Suprapubic skin (tissue), 4 donors: ENCODE measurements around the gene LRIT2. TPM values are rescaled to one million over a fixed set of nuclear protein-coding genes. Genes with fewer than 3 reads are reported as not detected.
"Not testable (repeated sequence)": the region's sequence is repeated elsewhere in the genome, so short reads cannot be mapped to it uniquely, and the experiment has no call there.

Experiments
- DNase-seq, 2 donors: peaks; one replicate each; pipeline ENCODE4 v3.0.0-alpha.2; 2019; ENCODE audit warnings: low spot score in 2 of 2
- H3K27ac ChIP-seq: fragments of 200-600 bp; sonication (generic); one replicate; pipeline ENCODE4 v1.5.1; 2019
- H3K27me3 ChIP-seq: fragments of 200-600 bp; sonication (generic); one replicate; pipeline ENCODE4 v1.5.1; 2019
- H3K36me3 ChIP-seq: fragments of 200-600 bp; sonication (generic); one replicate; pipeline ENCODE4 v1.5.1; 2019
- H3K4me1 ChIP-seq: fragments of 200-600 bp; sonication (generic); one replicate; pipeline ENCODE4 v1.5.1; 2019
- H3K4me3 ChIP-seq: fragments of 200-600 bp; sonication (generic); one replicate; pipeline ENCODE4 v1.5.1; 2019; ENCODE audit warnings: mild to moderate bottlenecking
- H3K9me3 ChIP-seq: fragments of 200-600 bp; sonication (generic); one replicate; pipeline ENCODE4 v1.5.1; 2019
- CTCF ChIP-seq, 2 donors: fragments of 200-600 bp in 1 of 2; fragments of 450-650 bp in 1 of 2; sonication (generic) in 1 of 2; IDR thresholded peaks; one replicate each; pipeline ENCODE4 v1.5.1; 2016 to 2019; ENCODE audit warnings: antibody characterized with exemption in 2 of 2, mild to moderate bottlenecking in 1 of 2, moderate library complexity in 1 of 2
- EP300 ChIP-seq: sonication (generic); formaldehyde crosslinking; IDR thresholded peaks from one replicate; pipeline ENCODE4 v1.6.1; 2017; ENCODE audit warnings: antibody characterized with exemption
- POLR2A ChIP-seq, 2 donors: fragments of 450-650 bp; IDR thresholded peaks; one replicate each; pipeline ENCODE4 v1.6.1; 2017; ENCODE audit warnings: antibody characterized with exemption in 2 of 2, mild to moderate bottlenecking in 2 of 2, moderate library complexity in 2 of 2
- POLR2AphosphoS5 ChIP-seq, 3 donors: sonication (generic); formaldehyde crosslinking; IDR thresholded peaks; one replicate each; pipeline ENCODE4 v1.6.1; 2017; ENCODE audit warnings: antibody characterized with exemption in 3 of 3
- WGBS: methylation state at CpG from one replicate; pipeline ENCODE4 v1.1.5; 2018; 5-methylcytosine and 5-hydroxymethylcytosine counted together
- total RNA-seq, 4 donors: library from RNA; depleted of rRNA; stranded (reverse); fragments of >200 nt; gene quantifications; one replicate each; pipeline ENCODE4 v1.1.0, GENCODE V29; 2016

The LRIT2 gene
- total RNA-seq, 4 donors from 2014 or later, result not detected

- 55% methylated on average over 3 of the region's 4 CpGs for WGBS
Measured at GRCh38 chr10:84176351-84176750, 49.0 kb downstream of the LRIT2 start.

GRCh38 chr10:84175436-84175835 is 49.9 kb downstream of the LRIT2 start:
- Histone ChIP-seq H3K27me3 (no peaks in the 10 kb centered on the region), H3K36me3 (no peaks in the 10 kb centered on the region), H3K4me3 (no peak overlapping the region), H3K27ac (no peak overlapping the region), H3K9me3 (no peaks in the 10 kb centered on the region), H3K4me1 (peaks cover 30% of the 10 kb centered on the region)
- TF ChIP-seq EP300 (no peak), POLR2A (IDR thresholded peaks at IDR 0.05) (no peak), POLR2AphosphoS5 (IDR thresholded peaks at IDR 0.05) (no peak), CTCF (IDR thresholded peaks at IDR 0.05) (no peak)
- peak in 1 of 2 donors; percentile 55 for DNase-seq
- WGBS, result 86% methylated on average over 6 of the region's 6 CpGs

More at GRCh38 chr10:84176351-84176750, 49.0 kb downstream of the LRIT2 start:
- Histone ChIP-seq H3K36me3 (no peaks in the 10 kb centered on the region), H3K27ac (no peak overlapping the region), H3K4me3 (no peak overlapping the region), H3K27me3 (no peaks in the 10 kb centered on the region), H3K4me1 (peaks cover 30% of the 10 kb centered on the region), H3K9me3 (no peaks in the 10 kb centered on the region)
- TF ChIP-seq POLR2AphosphoS5 (IDR thresholded peaks at IDR 0.05), result no peak
- TF ChIP-seq EP300, result no peak
- TF ChIP-seq POLR2A (IDR thresholded peaks at IDR 0.05), result no peak
- no peak for TF ChIP-seq CTCF (IDR thresholded peaks at IDR 0.05)
- peak in 1 of 2 donors; percentile 44 for DNase-seq

DNA sequence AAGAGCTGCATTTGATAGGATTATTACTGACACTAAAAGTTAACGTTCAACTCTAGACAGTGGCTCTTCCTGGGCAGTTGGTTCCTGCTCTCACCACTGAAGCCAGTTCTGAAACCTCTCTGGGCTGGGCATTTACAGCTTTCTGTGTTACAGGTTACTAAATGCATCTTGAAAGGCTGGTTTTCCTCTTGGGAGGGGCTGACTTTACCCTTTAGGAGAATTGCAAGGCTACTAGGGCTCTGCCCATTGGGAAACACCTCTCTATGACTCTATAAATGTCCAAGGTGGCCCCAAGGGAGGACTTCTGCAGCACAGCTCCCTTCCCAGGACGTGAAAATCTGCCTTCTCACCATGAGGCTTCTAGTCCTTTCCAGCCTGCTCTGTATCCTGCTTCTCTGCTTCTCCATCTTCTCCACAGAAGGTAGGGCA is 51.8 kb downstream of the LRIT2 start, which contains the start of gene GPR15LG:
Gene GPR15LG (plus strand): TSS at position 301 of the 429 bp plus-strand sequence. CDS start 51 bp downstream, at position 352.
- TF ChIP-seq EP300, result no peak
- TF ChIP-seq CTCF (IDR thresholded peaks at IDR 0.05), result no peak
- TF ChIP-seq POLR2A (IDR thresholded peaks at IDR 0.05), result no peak
- no peak for TF ChIP-seq POLR2AphosphoS5 (IDR thresholded peaks at IDR 0.05)
- no peak within 1 kb of the TSS for H3K27ac ChIP-seq
- 49% methylated on average over 2 of the region's 2 CpGs for WGBS
- peaks cover 24% of the 10 kb centered on the region for H3K4me1 ChIP-seq
- no peaks in the 10 kb centered on the region for H3K36me3 ChIP-seq
- H3K4me3 ChIP-seq, result no peak within 1 kb of the TSS
- peak in 1 of 2 donors; percentile 11 for DNase-seq
- H3K9me3 ChIP-seq, result no peaks in the 10 kb centered on the region
- no peaks in the 10 kb centered on the region for H3K27me3 ChIP-seq

DNA sequence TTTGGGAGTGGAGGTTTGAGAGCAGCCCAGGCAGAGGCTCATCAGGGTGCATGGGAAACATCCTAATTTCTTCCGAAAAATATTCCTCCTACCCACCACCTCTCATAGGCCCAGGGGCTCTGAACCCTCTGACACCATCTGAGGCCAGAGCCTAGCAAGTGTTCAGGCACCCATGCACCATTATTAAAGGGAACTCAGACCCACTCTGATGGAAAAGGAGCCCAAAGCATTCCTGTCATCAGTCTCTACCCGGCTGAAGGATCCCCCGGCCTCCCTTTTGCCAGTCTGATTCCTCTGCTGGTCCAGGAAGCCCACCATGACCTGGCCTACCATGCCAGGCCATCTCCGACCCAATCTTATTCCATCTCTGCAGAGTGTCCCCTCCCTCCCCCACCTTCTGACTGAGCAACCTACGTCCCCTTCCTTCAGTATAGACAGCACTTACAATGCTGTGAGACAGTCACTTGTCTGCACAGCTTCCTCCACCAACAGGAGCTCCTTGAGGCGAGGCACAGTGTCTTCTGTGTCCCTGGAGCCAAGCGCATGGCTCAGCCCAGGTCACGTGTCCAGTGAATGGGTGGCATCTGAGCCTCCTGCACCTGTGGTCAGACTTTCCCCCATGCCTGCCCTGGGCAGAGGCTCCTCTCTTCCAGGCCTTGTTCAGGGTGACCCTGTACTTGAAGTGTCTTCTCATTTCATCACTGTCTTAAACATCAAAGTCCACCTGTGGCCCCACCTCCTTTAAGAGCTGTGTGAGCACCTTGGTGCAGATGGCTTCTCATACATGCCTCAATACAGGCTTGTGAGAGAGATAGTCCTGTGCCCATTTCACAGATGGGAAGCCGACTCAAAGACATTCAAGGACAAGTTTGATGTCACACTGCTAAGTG is 52.6 kb downstream of the LRIT2 start:
- Histone ChIP-seq H3K9me3 (no peaks in the 10 kb centered on the region), H3K36me3 (no peaks in the 10 kb centered on the region), H3K27me3 (no peaks in the 10 kb centered on the region), H3K4me1 (peaks cover 16% of the 10 kb centered on the region), H3K4me3 (no peak overlapping the region), H3K27ac (no peak overlapping the region)
- DNase-seq, result peak in 1 of 2 donors; percentile 15
- TF ChIP-seq POLR2AphosphoS5 (IDR thresholded peaks at IDR 0.05), result no peak
- TF ChIP-seq CTCF (IDR thresholded peaks at IDR 0.05), result no peak
- no peak for TF ChIP-seq EP300
- TF ChIP-seq POLR2A (IDR thresholded peaks at IDR 0.05), result no peak
- 88% methylated on average over 9 of the region's 9 CpGs for WGBS

DNA sequence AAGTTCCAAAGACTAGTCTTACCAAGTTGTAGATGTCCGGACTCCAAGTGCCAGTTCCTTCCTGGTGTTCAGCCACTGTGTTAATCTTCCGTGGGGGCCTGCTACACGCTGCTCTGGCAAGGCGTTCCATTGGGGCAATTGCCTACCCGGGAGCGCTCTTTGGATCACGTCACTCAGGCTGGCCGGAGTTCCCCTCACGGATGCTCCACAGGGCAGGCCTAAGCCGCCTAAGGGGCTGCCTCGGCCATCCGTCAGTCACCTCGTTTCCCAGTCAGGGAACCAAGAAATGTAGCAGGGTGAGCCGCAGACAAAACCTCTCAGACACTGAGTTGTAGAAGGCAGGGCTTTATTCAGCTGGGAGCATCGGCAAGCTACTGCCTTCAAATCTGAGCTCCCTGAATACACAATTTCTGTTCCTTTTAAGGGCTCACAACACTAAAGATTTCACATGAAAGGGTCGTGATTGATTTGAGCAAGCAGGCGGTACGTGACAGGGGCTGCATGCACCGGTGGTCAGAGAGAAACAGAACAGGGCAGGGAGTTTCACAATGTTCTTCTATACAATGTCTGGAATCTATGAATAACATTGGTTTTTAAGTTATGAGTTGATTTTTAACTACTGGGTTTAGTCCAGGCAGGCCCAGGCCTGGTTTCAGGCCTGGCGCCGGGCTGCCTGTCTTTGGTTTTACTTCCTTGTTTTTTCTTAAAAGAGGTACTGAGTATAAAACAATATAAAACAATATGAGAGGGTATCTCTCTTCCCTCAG is 53.5 kb downstream of the LRIT2 start:
- not testable (repeated sequence) for H3K9me3 ChIP-seq, H3K4me1 ChIP-seq, H3K36me3 ChIP-seq, H3K27ac ChIP-seq, DNase-seq, H3K4me3 ChIP-seq, H3K27me3 ChIP-seq
- 67% methylated on average over 21 of the region's 21 CpGs for WGBS

DNA sequence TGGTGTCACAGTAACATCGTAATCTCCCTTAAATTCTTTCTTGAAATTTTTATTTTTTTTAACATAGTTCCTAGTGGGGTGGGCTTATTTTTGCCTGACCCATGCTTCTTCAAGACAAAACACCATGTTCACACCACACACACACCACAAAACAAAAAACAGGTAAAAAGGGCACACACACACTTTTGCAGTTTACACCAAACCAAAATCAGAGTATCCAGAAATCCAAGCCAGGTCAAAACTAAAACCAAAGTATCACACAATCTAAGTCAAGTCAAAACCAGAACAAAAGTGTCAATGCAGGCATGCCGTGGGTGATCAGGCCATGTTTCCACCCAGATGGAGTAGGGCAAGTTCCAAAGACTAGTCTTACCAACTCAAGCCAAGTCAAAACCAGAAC is 54.1 kb downstream of the LRIT2 start:
- not testable (repeated sequence) for H3K4me1 ChIP-seq, DNase-seq, H3K36me3 ChIP-seq, H3K27ac ChIP-seq, H3K9me3 ChIP-seq, H3K27me3 ChIP-seq, H3K4me3 ChIP-seq
- 70% methylated on average over 2 of the region's 2 CpGs for WGBS
